Measurements from ENCODE around the gene NUAK2. TPM values are rescaled to one million over a fixed set of nuclear protein-coding genes. Genes with fewer than 3 reads are reported as not detected.
A peak's percentile ranks its signal among the peaks of the same experiment; 100 is the strongest.

The NUAK2 gene
- total RNA-seq, 4 donors from 2014 or later = 0.73 to 2.0 (median 1.5) TPM; not detected in 1

GRCh38 chr1:205344066-205344928 lies 22.8 kb upstream of the NUAK2 start:
- Histone ChIP-seq H3K27me3 (peaks cover 0 to 12% of the 10 kb centered on the region in 2 donors), H3K27ac (no peak overlapping the region), H3K9me3 (no peaks in the 10 kb centered on the region), H3K36me3 (no peaks in the 10 kb centered on the region), H3K4me3 (peak overlapping the region in 1 of 2 donors; percentile 36), H3K4me1 (peaks cover 0 to 12% of the 10 kb centered on the region in 2 donors)
- intact Hi-C loops (cut with DNase I; ENCODE audit: low total_unique reads) = loop anchor here (10.0 kb wide), 1 partner anchor 141 kb away; no protein-coding TSS in a partner anchor
- TF ChIP-seq CTCF (IDR thresholded peaks at IDR 0.05) (no peak), POLR2A (IDR thresholded peaks at IDR 0.05) (no peak)
- no peak for DNase-seq

- H3K4me3 ChIP-seq = peak overlapping the region in 1 of 2 donors; percentile 36
- H3K27ac ChIP-seq = no peak overlapping the region
- TF ChIP-seq CTCF (IDR thresholded peaks at IDR 0.05) (no peak), POLR2A (IDR thresholded peaks at IDR 0.05) (no peak)
- no peaks in the 10 kb centered on the region for H3K9me3 ChIP-seq
- intact Hi-C loops (cut with DNase I; ENCODE audit: low total_unique reads) = loop anchor here (10.0 kb wide), 1 partner anchor 141 kb away; no protein-coding TSS in a partner anchor
- DNase-seq = no peak
- H3K27me3 ChIP-seq = peaks cover 0 to 12% of the 10 kb centered on the region in 2 donors
- H3K36me3 ChIP-seq = no peaks in the 10 kb centered on the region
- H3K4me1 ChIP-seq = peaks cover 0 to 12% of the 10 kb centered on the region in 2 donors
These were observed 22.0 kb upstream of the NUAK2 start for GRCh38 chr1:205343431-205344065.

- intact Hi-C loops (cut with DNase I; ENCODE audit: low total_unique reads) = loop anchor here (10.0 kb wide), 1 partner anchor 142 kb away; no protein-coding TSS in a partner anchor
- Histone ChIP-seq H3K36me3 (no peaks in the 10 kb centered on the region), H3K4me3 (no peak overlapping the region), H3K4me1 (peaks cover 0 to 12% of the 10 kb centered on the region in 2 donors), H3K27ac (no peak overlapping the region), H3K27me3 (peaks cover 0 to 12% of the 10 kb centered on the region in 2 donors), H3K9me3 (no peaks in the 10 kb centered on the region)
- TF ChIP-seq POLR2A (IDR thresholded peaks at IDR 0.05) = no peak
- TF ChIP-seq CTCF (IDR thresholded peaks at IDR 0.05) = no peak
- no peak for DNase-seq
These were observed 21.4 kb upstream of the NUAK2 start for GRCh38 chr1:205342986-205343385.

- H3K9me3 ChIP-seq = no peaks in the 10 kb centered on the region
- H3K36me3 ChIP-seq = no peaks in the 10 kb centered on the region
- intact Hi-C loops (cut with DNase I; ENCODE audit: low total_unique reads) = loop anchor here (10.0 kb wide), 1 partner anchor 144 kb away; no protein-coding TSS in a partner anchor
- peaks cover 0 to 12% of the 10 kb centered on the region in 2 donors for H3K4me1 ChIP-seq
- H3K27ac ChIP-seq = no peak overlapping the region
- no peak for DNase-seq
- peaks cover 0 to 12% of the 10 kb centered on the region in 2 donors for H3K27me3 ChIP-seq
- no peak overlapping the region for H3K4me3 ChIP-seq
- TF ChIP-seq CTCF (IDR thresholded peaks at IDR 0.05) (no peak), POLR2A (IDR thresholded peaks at IDR 0.05) (no peak)
These were observed 19.1 kb upstream of the NUAK2 start for GRCh38 chr1:205340676-205341075.

Data from uterus (tissue), 4 donors.